PC-9 (cell line): ENCODE results near the gene TSHZ2.

Experiments
- CTCF ChIP-seq: fragments of 200-600 bp; sonication (generic); conservative IDR thresholded peaks from 2 replicates; pipeline ENCODE4 v1.6.1; 2017; ENCODE audit warnings: mixed run types, antibody characterized with exemption, mild to moderate bottlenecking, moderate library complexity
- EZH2 ChIP-seq: fragments of 200-600 bp; sonication (generic); IDR thresholded peaks from 2 replicates; pipeline ENCODE4 v1.8.0; 2017; ENCODE audit warnings: antibody characterized with exemption, low read depth

DNA sequence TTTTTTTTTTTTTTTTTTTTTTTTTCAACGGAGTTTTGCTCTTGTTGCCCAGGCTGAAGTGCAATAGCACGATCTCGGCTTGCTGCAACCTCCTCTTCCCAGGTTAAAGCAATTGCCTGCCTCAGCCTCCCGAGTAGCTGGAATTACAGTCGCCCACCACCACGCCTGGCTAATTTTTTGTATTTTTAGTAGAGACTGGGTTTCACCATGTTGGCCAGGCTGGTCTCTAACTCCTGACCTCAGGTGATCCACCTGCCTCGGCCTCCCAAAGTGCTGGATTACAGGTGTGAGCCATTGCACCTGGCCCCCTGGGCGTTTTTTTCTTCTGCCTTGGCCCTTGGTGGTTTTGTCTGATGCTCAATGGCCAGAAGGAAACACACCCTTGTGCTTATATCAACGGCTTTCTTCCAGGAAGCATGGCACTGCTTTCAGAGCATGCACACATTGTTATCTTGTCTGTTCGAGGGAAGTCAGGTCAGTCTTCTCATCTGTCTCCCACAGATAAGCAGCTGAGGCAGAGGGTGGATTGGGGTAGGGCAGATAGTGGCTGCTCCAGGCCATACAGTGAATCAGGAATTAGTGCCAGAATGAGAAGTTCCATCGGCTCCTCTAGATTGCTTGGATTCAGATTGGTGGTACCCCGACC lies 203.1 kb downstream of the TSHZ2 start:
- no peak for TF ChIP-seq CTCF
- TF ChIP-seq EZH2: no peak
